OCI-LY7 (cell line): ENCODE measurements around the gene EWSR1.

Experiments used
- CTCF ChIP-seq: fragments of 200-600 bp; sonication (generic); conservative IDR thresholded peaks from 2 replicates; pipeline ENCODE4 v1.5.1; 2014; ENCODE audit warnings: mild to moderate bottlenecking, antibody characterized with exemption, low read length, moderate library complexity, mixed read lengths
- EZH2phosphoT487 ChIP-seq: fragments of 200-600 bp; sonication (generic); IDR thresholded peaks from 2 replicates; pipeline ENCODE4 v1.6.1; 2018; ENCODE audit warnings: low read depth, borderline replicate concordance, mild to moderate bottlenecking, mixed run types, antibody characterized with exemption, low read length, moderate library complexity, mixed read lengths

DNA sequence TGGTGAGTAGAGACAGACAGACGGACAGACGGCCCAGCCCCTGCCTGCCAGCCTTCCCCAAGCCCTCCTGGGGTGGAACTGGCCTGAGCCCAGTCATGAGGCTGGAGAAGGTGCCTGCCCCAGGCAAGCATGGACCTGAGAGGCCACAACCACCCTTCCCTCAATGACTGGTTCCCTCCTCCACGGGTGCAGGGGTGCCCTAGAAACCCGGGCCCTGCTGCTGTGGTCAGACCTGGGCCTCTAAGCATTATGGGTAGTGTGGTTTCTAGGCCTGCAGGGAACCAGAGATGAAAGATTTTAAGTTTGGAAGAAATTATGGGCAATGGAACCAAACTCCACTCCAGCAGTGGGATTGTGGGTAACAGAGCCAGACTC is 13.8 kb upstream of the EWSR1 start:
- TF ChIP-seq CTCF (no peak), EZH2phosphoT487 (no peak)
